ENCODE results near the gene MED20.

Gene MED20

GRCh38 chr6:41940759-41941279, 19.9 kb upstream of the MED20 start:
- no peak for DNase-seq (ENCODE audit: low read depth)

DNA sequence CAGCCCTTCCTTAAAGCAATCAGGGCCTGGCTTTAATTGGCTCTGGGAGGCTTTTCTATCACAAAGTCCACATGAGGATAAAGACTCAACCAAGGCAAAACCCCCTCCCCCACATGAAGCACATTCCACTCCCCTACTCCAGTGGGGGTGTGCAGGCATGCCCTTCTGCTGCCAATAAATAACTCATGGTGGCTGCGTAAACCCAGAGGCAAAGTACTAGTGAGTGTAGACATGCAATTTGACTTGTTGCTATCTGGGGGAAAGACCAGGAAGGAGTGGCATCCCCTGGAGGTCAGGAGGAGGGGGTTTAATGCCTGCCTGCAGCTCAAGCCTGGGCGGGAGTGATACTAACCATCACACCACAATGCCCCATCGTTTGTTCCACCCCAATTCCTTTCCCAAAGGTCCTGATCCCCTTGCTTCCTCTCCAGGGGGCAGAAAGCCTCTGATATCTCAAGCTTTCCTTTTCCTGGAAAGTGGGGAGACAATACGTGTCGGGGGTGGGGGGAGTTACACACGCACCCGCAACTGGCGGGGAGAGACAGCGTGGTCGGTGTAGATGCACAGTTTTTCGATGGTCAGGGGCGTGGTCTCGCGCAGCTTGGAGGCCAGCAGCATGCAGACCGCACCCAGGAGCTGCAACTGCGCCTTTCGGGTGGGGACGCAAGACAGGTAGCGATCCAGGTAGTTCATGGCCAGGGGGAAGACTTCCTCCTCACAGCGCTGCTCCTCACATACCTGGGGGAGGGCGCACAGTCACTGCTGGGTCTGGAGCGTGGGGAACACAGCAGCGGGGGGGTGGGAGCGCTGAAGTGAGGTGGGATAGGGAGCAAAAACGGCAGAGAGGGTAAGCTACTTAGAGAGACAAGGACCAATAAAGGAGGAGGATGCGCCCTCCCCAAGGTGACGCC, 19.2 kb upstream of the MED20 start:
- no peak for DNase-seq (ENCODE audit: low read depth)

GRCh38 chr6:41939176-41939847, 18.4 kb upstream of the MED20 start:
- DNase-seq (ENCODE audit: low read depth): no peak

DNA sequence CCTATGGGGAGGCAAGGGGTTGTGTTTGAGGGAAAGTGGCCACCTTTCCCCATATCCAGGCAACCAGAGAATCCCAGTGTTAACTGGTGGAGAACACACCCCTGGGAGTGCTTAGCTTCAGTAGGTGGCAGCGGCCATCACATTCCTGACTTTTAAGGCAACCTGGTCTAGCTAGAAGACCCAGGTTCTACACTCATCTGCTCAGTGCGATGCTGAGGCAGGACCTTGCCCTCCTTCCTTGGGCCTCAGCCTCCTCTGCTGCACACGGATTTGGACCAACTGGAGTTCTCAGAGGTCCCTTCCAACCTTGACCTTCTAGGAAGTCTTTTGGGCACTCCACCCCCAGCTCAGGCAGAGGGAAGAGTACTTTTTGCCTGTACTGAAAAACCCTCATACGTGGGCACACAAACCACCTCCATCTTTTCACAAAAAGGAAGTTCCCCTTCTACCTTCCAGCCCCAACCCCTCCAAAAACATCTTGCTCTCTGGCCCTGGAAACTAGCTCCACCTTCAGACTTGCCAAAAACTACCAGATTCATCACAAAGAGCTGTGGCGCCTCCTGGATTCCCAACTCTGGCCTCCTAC, 17.7 kb upstream of the MED20 start:
- DNase-seq (ENCODE audit: low read depth): no peak

GRCh38 chr6:41937861-41938574, 17.1 kb upstream of the MED20 start:
- no peak for DNase-seq (ENCODE audit: low read depth)

DNA sequence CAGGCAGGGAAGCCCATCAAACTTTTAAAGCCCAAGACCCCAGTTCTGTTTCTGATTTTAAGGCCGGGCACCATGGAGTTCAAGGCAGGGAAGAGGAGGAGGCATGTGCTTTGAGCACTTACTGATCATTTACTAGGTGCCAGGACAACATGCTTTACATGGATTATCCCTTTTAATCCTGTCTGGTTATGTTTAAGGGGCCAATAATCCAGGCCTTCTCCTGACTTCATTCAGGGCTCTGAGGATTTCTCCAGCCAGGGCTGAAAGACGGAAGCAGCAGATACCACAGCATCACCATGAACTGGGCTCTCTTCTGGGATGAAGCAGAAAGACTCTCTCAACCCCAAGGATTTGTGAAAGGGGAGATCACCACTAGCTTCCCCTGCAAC, 16.5 kb upstream of the MED20 start:
- no peak for DNase-seq (ENCODE audit: low read depth)

DNA sequence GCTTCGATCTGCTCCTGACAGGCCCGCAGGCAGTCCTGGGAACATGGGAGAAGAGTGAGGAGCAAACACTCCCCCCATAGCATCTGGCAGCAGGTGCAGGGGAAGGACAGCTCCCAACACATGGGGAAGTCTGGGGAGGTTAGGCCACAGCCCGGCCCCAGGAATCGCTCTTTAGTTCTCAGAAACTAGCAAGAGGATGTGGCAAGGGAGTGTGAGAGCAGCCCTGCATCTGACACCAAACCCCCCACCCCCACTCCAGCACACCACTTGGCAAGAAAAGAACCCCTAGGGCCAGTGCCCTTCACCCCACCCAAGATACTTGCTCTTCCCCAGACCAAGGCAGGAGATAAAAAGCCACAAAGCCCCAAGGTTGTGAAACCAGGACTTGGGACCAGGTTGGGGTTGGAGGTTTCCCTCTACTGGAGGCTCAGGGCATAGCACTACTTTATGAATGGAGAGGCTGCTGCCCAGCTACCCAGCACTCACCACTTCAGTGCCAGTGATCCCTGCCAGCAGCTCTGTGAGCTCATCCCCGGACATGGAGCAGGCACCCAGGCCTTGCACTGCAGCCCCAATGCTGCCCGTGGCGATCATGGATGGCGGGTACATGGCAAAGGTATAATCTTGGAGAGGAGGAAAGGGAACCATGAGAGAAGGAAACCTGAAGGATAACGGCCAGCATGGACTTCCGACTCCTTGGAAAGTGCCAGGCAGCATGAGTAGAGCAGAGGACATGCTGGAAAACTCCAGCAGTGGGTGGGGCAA, 15.3 kb upstream of the MED20 start:
- DNase-seq (ENCODE audit: low read depth): peak; percentile 72

GRCh38 chr6:41935685-41936072, 14.7 kb upstream of the MED20 start:
- no peak for DNase-seq (ENCODE audit: low read depth)

DNA sequence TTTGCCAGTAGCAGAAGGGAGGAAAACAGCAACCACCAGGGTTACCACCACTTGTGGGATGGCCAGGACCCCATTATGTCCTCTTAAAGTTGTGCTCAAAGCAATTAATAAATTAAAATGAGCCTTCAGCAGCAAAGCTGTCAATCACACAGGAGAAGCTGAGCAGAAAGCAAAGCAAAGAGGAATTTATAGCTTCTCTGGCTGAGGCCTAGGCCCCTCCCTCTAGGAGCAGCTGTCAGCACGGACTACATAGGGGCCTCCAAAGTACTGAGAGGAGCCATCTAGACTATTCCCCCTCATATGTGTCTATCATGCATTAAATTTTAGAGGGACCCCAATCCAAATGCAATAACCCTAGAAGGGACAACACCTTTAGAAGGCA, 14.2 kb upstream of the MED20 start:
- no peak for DNase-seq (ENCODE audit: low read depth)

DNA sequence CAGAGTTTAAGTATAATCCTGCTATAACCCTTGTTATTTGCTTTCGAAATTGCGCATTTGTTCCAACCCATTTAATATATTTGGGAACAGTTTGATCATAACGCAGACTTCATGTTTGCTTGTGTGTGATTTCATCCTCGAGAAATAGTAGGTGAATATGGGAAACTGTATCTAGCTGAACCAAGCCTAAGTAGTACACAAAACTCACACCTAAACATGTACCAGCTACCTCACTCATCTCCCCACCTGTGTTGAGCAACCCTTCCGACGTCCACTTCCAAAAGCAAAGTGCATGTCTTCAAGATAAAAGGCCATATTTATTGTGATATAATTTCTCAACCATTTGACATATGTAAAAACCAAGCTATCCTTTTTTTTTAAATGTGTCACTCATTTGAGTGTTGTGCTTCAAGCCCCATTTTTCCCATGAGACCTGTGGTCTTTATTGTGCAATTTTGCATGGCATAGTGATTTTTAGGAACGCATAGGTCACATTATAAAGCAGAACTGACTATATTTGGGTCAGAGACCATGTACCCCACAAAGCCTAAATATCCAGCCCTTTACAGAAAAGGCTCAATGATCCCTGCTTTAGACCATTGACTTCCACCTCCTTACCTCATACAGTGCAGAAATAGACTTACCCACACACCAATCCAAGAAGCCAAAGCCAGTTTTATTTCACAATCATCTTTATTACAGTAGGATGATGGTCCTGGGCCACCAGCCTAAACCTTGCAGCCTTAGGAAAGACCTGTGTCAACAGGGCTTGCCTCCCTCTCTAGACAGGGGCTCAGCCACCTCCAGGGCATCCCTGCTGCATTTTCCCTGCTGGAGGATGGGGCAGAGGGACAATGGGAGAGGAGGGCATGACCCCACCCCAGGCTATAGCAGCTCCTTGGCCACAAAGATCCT, 13.6 kb upstream of the MED20 start:
- DNase-seq (ENCODE audit: low read depth): no peak

DNA sequence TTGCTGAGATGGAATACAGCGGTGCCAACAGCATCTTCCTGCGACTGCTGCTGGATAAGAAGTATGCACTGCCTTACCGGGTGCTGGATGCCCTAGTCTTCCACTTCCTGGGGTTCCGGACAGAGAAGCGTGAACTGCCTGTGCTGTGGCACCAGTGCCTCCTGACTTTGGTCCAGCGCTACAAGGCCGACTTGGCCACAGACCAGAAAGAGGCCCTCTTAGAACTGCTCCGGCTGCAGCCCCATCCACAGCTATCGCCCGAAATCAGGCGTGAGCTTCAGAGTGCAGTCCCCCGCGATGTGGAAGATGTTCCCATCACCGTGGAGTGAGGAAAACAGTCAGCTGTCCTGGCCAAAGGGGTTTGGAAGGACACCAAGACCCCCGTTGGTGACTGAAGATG, 11.4 kb upstream of the MED20 start:
- DNase-seq (ENCODE audit: low read depth): no peak

- DNase-seq (ENCODE audit: low read depth): no peak
These were observed 10.9 kb upstream of the MED20 start for GRCh38 chr6:41931792-41932191.

DNA sequence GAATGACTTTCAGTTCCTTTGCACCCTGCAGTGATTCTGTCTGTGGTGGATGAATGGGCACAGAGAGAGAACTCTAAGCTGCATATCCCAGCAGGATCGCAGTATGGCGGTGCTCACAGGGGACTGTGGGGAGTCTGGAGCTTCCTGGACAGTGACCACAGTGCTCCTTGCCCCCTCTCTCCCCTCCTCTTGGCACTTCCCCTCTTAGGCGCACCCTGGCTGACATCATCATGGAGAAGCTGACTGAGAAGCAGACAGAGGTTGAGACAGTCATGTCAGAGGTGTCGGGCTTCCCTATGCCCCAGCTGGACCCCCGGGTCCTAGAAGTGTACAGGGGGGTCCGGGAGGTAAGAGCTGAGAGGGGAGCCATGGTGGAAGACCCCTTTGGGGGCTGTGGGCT, 9.0 kb upstream of the MED20 start:
- no peak for DNase-seq (ENCODE audit: low read depth)

DNA sequence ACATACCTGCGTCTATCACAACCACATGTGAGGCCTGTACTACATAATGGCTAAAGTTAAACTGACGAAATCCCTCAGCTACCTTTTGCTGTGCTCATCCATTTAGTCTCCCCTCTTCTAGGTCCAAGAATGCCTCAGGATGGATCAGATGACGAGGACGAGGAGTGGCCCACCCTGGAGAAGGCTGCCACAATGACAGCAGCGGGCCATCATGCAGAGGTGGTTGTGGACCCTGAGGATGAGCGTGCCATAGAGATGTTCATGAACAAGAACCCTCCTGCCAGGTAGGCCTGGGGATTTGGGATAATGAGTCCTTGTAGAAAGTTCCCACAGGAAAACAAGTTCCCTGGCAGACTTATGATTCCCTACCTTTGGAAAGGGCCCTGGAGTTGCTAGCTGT, 6.3 kb upstream of the MED20 start:
- no peak for DNase-seq (ENCODE audit: low read depth)

DNA sequence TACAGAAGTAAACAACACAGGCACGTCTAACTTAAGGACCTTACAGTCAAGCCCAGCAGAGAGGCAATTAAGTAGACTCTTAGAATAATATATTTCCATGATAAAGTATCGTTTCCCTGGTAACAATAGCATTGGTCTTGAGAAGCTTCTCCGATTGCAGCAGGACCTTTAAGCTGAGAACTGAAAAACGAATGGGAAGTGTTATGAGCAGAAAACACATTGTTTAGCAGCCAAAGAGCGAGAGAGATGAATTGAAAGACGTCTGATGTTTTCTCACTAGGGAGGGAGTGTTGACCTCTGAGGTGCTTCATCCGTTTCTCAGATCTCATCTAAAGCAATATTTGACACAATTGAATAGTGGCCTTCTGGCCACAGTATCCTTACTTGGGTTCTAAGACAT, 1.2 kb upstream of the MED20 start:
- DNase-seq (ENCODE audit: low read depth): no peak

GRCh38 chr6:41921712-41921998, 716 bp upstream of the MED20 start:
- DNase-seq (ENCODE audit: low read depth): no peak

DNA sequence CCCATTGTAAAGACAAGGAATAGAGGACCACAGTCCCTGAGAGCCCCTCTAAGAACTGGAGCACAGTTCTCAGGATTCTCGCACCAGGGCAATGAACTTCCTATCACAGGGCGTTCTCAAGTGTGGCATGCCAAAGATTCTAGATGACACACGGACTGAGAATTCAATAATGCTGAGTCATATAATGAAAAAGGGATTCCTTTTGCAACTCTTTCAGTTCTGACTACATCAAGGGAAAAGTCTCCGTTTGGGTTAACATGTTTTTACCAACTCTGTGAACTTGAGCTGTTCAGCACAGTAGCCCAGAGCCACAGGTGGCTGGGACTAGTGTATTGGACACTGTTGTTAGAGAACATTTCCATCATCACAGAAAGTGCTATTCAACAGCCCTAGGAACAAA, 3.4 kb downstream of the MED20 start:
- DNase-seq (ENCODE audit: low read depth): peak; percentile 95

GRCh38 chr6:41914869-41915530, 5.9 kb downstream of the MED20 start:
- no peak for DNase-seq (ENCODE audit: low read depth)

DNA sequence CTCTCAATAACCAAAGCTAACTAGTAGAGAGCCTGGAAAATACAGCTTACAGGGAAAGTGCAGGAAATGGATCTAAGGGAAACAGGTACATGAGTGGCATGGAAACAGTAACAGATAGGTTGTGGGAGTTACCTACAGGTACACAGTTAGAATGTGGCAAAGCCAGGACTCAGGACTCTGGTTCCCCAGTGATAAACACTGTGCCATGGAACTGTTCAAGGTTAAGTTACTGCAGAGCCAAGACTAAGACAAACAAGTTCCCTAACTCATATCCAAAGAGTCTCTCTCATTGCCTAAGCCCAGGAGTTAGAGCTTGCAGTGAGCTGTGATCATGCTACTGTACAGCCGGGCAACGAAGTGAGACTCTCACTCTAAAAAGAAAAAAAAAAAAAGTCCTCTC, 6.6 kb downstream of the MED20 start:
- DNase-seq (ENCODE audit: low read depth): no peak

DNA sequence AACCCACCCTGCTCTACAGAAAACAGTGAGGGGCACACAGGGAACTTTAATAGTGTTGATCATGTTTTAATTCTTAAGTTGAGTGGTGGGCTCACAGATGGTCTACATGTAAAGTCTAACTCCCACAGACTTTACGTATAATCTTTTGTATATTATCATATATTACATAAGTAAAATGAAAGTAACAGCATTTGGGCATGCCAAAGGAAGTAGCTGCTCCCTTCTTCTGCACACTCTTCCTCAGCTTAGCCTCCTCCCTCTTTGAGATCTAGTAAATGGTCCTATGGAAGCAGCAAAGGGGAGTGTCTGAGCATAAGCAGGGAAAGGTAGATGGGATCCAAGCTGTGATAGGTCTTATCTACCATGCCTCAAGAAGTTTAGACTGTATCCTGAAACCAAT, 11.2 kb downstream of the MED20 start:
- DNase-seq (ENCODE audit: low read depth): no peak

Data from HS-5 (cell line).